PC-3 (cell line): ENCODE results near the gene TAP1. TPM values are rescaled to one million over a fixed set of nuclear protein-coding genes. Genes with fewer than 3 reads are reported as not detected.
A peak's percentile ranks its signal among the peaks of the same experiment; 100 is the strongest.

Experiments
- ATAC-seq: fragments of 200-7000 bp; cut with Tn5 transposase; 2 replicates; pipeline ENCODE4 v1.9.1; 2020; ENCODE audit warnings: mild to moderate bottlenecking, moderate library complexity
- BruUV-seq: library from RNA; stranded (reverse); fragments of 400-500 nt; replicated peaks from 2 replicates; lab custom pipeline; 2021; lab: Mats Ljungman, UMichigan
- CTCF ChIA-PET: fragments of 300-600 bp; sonication (Branson Sonifier 250); formaldehyde crosslinking; loops from one replicate; lab custom pipeline; 2022; ENCODE audit warnings: antibody characterized with exemption; lab: Charles Lee
- POLR2A ChIA-PET: fragments of 300-600 bp; sonication (Branson Sonifier 250); formaldehyde crosslinking; loops from one replicate; lab custom pipeline; 2022; ENCODE audit warnings: antibody characterized with exemption; ENCODE audit not compliant: unreplicated experiment; lab: Charles Lee
- DNase-seq: peaks from one replicate; pipeline ENCODE4 v3.0.0-alpha.2; 2015
- H2AFZ ChIP-seq: fragments of 300-600 bp; sonication (generic); 2 replicates; pipeline ENCODE4 v1.6.0; 2016; ENCODE audit warnings: antibody characterized with exemption, low read length
- H3F3A ChIP-seq: fragments of 300-600 bp; sonication (generic); one replicate; pipeline ENCODE4 v1.6.0; 2017; ENCODE audit warnings: antibody characterized with exemption, low read length, control low read depth, mild to moderate bottlenecking; ENCODE audit not compliant: unreplicated experiment
- H3K27ac ChIP-seq: fragments of 300-600 bp; sonication (generic); 2 replicates; pipeline ENCODE4 v1.5.1; 2016; ENCODE audit warnings: mild to moderate bottlenecking, low read length
- H3K27me3 ChIP-seq: fragments of 300-600 bp; sonication (generic); 2 replicates; pipeline ENCODE4 v1.6.1; 2016; ENCODE audit warnings: low read length, mixed read lengths
- H3K36me3 ChIP-seq: fragments of 300-600 bp; sonication (generic); 2 replicates; pipeline ENCODE4 v1.6.1; 2016; ENCODE audit warnings: low read depth, mixed run types, low read length, mixed read lengths
- H3K4me1 ChIP-seq: fragments of 300-600 bp; sonication (generic); 2 replicates; pipeline ENCODE4 v1.5.1; 2016; ENCODE audit warnings: low read length; ENCODE audit not compliant: insufficient read depth
- H3K4me2 ChIP-seq: fragments of 300-600 bp; sonication (generic); 2 replicates; pipeline ENCODE4 v1.6.0; 2016; ENCODE audit warnings: low read length
- H3K4me3 ChIP-seq: fragments of 300-600 bp; sonication (generic); 2 replicates; pipeline ENCODE4 v1.5.1; 2016; ENCODE audit warnings: mild to moderate bottlenecking, low read length, mixed read lengths
- H3K79me2 ChIP-seq: fragments of 300-600 bp; sonication (generic); 2 replicates; pipeline ENCODE4 v1.6.1; 2017; ENCODE audit warnings: low read length, mixed read lengths
- H3K9ac ChIP-seq: fragments of 300-600 bp; sonication (generic); 2 replicates; pipeline ENCODE4 v1.6.0; 2016; ENCODE audit warnings: mild to moderate bottlenecking, low read length
- H3K9me2 ChIP-seq: fragments of 300-600 bp; sonication (generic); replicated peaks from 2 replicates; pipeline ENCODE4 v1.6.1; 2016; ENCODE audit warnings: mixed run types, low read length, mixed read lengths
- H3K9me3 ChIP-seq: fragments of 300-600 bp; sonication (generic); 2 replicates; pipeline ENCODE4 v1.6.1; 2016; ENCODE audit warnings: low read length, mixed read lengths
- H4K20me1 ChIP-seq: fragments of 300-600 bp; sonication (generic); 2 replicates; pipeline ENCODE4 v1.6.1; 2016; ENCODE audit warnings: low read length, mixed read lengths
- CTCF ChIP-seq: fragments of 300-600 bp; sonication (generic); conservative IDR thresholded peaks from 2 replicates; pipeline ENCODE4 v1.5.1; 2017; ENCODE audit warnings: antibody characterized with exemption, low read depth, mild to moderate bottlenecking, low read length
- EZH2 ChIP-seq: fragments of 300-600 bp; sonication (generic); IDR thresholded peaks from one replicate; pipeline ENCODE4 v1.6.1; 2017; ENCODE audit warnings: antibody characterized with exemption, mild to moderate bottlenecking, low read length; ENCODE audit not compliant: unreplicated experiment
- EZH2phosphoT487 ChIP-seq: fragments of 300-600 bp; sonication (generic); IDR thresholded peaks from 2 replicates; pipeline ENCODE4 v1.6.1; 2018; ENCODE audit warnings: mild to moderate bottlenecking, antibody characterized with exemption, low read length, borderline replicate concordance
- intact Hi-C: fragments of 100-400 bp; cut with micrococcal nuclease; formaldehyde crosslinking; loops from 2 replicates; pipeline ENCODE4 v1.9.0; 2023
- total RNA-seq: library from RNA; depleted of rRNA; stranded (reverse); fragments of >200 nt; gene quantifications from 2 replicates; pipeline ENCODE4 v1.2.3, GENCODE V29; 2014

Gene TAP1
- total RNA-seq, 1 experiment from 2014 or later: 15.8 TPM

DNA sequence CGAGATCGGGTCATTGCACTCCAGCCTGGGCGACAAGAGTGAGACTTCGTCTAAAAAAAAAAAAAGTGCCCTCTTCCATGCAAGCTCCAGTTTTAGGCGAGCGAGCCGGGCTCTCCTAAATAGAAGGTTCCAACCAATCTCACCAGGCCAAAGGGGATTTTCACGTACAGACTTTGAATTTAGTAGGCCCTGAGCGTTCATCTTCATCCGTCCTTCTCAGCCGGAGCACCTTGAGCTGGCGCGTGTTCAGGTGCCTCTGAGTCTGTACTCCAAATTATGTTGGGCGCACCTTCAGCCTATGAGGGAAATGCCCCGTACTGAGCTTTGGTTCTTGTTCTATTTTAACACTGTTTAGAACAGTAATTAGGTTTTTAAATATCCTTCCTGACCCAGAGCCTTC, 14.1 kb downstream of the TAP1 start:
- Histone ChIP-seq H3K9me2 (no peaks in the 10 kb centered on the region), H3K4me2 (no peak overlapping the region), H3K4me3 (no peak overlapping the region), H3F3A (no peaks in the 10 kb centered on the region), H3K27me3 (no peaks in the 10 kb centered on the region), H3K4me1 (peaks cover 25% of the 10 kb centered on the region), H3K79me2 (peaks cover 22% of the 10 kb centered on the region), H3K27ac (no peak overlapping the region), H3K9ac (no peak overlapping the region), H3K9me3 (no peaks in the 10 kb centered on the region), H2AFZ (no peak overlapping the region), H4K20me1 (no peaks in the 10 kb centered on the region), H3K36me3 (no peaks in the 10 kb centered on the region)
- intact Hi-C loops: loop anchor here (5.0 kb wide), 1 partner anchor 143 kb away; no protein-coding TSS in a partner anchor
- BruUV-seq: no TSS peak
- ChIA-PET CTCF (interaction anchor here (1.2 to 2.3 kb wide), 5 partner anchors 15 to 114 kb away, joined by 7 to 90 read pairs (median 19); partner anchors contain the start of genes HLA-DMA, PSMB9 and TAP1), POLR2A (no interaction called here)
- no peak for DNase-seq
- ATAC-seq: no peak
- TF ChIP-seq EZH2: no peak
- no peak for TF ChIP-seq EZH2phosphoT487
- TF ChIP-seq CTCF: no peak

DNA sequence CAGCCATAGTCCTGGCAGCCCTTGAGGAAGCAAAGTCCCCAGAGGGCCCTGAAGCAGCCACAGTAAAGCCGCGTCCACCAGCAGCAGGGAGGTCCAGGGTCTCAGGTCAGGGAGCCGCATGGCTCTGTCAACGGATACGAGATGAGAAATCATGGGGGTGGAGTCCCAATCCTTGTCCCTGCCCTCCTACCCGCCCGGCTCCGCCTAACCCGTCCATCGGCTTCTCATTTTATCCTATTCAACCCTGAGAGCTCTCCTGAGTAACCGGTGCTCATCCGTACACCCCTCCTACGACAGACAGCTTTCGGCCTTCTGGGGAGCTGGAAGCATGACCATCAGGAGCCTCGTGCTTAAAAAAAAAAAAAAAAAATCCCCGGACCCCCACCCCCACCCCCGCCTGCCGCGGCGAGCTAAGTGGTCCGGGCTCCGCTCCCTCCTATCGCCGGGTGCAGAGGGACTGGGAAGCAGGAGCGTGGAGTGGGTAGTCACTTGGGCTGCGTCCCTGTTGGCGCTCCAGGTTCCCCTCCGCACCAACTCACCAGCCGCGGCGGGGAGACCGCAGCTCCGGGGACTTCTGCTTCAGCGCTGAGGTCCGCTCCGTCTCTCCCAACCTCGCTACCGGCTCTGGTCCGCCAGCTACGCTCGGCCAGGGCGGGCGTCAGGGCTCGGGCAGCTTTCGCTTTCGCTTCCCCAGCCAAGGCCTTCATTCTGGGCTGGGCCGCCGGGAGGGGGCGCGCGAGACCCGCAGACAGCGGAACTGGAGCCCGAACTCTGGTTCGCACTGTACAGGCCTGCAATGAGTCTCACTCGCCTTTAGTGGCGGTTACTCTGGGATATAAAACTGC, 15.2 kb downstream of the TAP1 start, which contains the start of gene TAP2:
Gene TAP2 (minus strand): TSS at position 626 of the 845 bp plus-strand sequence. CDS start 506 bp downstream, at position 120.
- Histone ChIP-seq H3K79me2 (peaks cover 22% of the 10 kb centered on the region), H3K27ac (peak within 1 kb of the TSS; percentile 54; the same call in 1 of the 2 replicates), H2AFZ (peak within 1 kb of the TSS; percentile 91), H3K9me2 (no peaks in the 10 kb centered on the region), H3K27me3 (no peaks in the 10 kb centered on the region), H4K20me1 (no peaks in the 10 kb centered on the region), H3K4me1 (peaks cover 24% of the 10 kb centered on the region), H3K9me3 (no peaks in the 10 kb centered on the region), H3K9ac (peak within 1 kb of the TSS; percentile 86), H3F3A (no peaks in the 10 kb centered on the region), H3K4me2 (peak within 1 kb of the TSS; percentile 100), H3K4me3 (peak within 1 kb of the TSS; percentile 96), H3K36me3 (0 out of 2 replicates have a peak, but pooled peaks cover 3% of the 10 kb centered on the region)
- DNase-seq: peak; percentile 94
- intact Hi-C loops: loop anchor here (1.0 to 5.0 kb wide), 4 partner anchors 15 to 144 kb away; partner anchors contain the start of gene TAP1
- ChIA-PET POLR2A (interaction anchor here (0.7 to 1.1 kb wide), 3 partner anchors 12 to 30 kb away, joined by 5 to 12 read pairs (median 7); partner anchors contain the start of genes PSMB9 and TAP1), CTCF (interaction anchor here (0.5 to 2.3 kb wide), 15 partner anchors 12 to 1178 kb away, joined by 3 to 90 read pairs (median 7); partner anchors contain the start of genes C6orf47, HLA-DMA, PSMB9 and TAP1)
- BruUV-seq: no TSS peak
- ATAC-seq: peak; percentile 96
- TF ChIP-seq EZH2 (no peak), CTCF (peak; percentile 94)
